ENCODE measurements around the gene STRA6. TPM values are rescaled to one million over a fixed set of nuclear protein-coding genes. Genes with fewer than 3 reads are reported as not detected.
A peak's percentile ranks its signal among the peaks of the same experiment; 100 is the strongest.

STRA6 gene, protein sequence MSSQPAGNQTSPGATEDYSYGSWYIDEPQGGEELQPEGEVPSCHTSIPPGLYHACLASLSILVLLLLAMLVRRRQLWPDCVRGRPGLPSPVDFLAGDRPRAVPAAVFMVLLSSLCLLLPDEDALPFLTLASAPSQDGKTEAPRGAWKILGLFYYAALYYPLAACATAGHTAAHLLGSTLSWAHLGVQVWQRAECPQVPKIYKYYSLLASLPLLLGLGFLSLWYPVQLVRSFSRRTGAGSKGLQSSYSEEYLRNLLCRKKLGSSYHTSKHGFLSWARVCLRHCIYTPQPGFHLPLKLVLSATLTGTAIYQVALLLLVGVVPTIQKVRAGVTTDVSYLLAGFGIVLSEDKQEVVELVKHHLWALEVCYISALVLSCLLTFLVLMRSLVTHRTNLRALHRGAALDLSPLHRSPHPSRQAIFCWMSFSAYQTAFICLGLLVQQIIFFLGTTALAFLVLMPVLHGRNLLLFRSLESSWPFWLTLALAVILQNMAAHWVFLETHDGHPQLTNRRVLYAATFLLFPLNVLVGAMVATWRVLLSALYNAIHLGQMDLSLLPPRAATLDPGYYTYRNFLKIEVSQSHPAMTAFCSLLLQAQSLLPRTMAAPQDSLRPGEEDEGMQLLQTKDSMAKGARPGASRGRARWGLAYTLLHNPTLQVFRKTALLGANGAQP
- 101 to 114 TPM (median 111 TPM) in 3 replicates for total RNA-seq

DNA sequence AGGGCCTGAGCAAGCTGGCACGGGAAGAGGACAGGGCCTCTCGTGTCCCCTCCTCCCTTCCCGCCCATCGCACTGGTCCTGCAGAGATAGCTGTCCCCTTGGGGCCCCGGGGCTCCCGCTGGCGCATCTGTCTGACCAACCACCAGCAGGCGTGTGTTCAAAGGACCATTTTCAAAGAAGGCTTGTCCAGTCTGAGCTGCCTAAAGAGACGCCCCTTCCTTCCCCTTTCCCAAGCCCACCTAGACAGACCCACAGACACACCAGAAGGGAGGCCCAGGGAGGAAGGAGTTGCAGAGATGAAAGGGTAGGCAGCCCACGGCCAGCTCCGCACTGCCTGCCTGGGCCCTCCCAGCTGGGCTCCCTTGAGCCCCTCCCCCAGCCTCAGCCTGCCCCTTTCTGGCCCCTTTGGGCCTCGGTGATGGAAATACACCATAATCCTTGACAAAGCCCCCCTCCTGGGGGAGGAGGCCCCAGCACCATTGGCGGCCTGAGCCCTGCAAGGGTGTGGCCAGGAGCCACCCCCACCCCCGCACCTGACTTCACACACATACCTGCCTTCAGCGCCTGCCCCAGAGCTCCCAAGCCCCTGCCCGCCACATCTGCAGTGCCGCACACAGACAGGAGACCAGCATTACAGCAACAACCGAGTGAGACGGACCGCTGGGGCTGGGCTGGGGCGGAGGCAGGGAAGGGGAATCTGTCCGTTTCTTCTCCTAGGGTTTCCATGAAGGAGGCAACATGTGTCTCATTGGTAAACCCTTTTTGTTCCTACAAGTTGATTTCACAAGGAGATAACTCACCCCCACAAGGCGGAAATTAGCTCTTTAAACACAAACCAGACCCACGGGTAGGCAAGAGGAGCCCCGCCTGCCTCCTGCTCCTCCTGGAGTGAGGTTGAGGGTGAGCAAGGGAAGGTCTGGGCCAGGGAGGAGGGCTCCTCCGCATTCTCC is at the start of gene STRA6:
STRA6 (minus strand) TSS at position 336 of the 950 bp plus-strand sequence. CDS start 520 bp downstream, outside the sequence.
- TF ChIP-seq, protein P1, sequence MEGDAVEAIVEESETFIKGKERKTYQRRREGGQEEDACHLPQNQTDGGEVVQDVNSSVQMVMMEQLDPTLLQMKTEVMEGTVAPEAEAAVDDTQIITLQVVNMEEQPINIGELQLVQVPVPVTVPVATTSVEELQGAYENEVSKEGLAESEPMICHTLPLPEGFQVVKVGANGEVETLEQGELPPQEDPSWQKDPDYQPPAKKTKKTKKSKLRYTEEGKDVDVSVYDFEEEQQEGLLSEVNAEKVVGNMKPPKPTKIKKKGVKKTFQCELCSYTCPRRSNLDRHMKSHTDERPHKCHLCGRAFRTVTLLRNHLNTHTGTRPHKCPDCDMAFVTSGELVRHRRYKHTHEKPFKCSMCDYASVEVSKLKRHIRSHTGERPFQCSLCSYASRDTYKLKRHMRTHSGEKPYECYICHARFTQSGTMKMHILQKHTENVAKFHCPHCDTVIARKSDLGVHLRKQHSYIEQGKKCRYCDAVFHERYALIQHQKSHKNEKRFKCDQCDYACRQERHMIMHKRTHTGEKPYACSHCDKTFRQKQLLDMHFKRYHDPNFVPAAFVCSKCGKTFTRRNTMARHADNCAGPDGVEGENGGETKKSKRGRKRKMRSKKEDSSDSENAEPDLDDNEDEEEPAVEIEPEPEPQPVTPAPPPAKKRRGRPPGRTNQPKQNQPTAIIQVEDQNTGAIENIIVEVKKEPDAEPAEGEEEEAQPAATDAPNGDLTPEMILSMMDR (IDR thresholded peaks at IDR 0.05; ENCODE audit: unreplicated experiment): no peak
- Mint-ChIP-seq H3K36me3 (no peaks in the 10 kb centered on the region), H3K4me1 (peaks cover 69% of the 10 kb centered on the region), H3K27ac (peak within 1 kb of the TSS; percentile 91), H3K27me3 (ENCODE audit: low read depth) (peaks cover 6% of the 10 kb centered on the region), H3K9me3 (no peaks in the 10 kb centered on the region), H3K4me3 (peak within 1 kb of the TSS; percentile 66)
- peak; percentile 43 to 73 for DNase-seq (ENCODE audit: low spot score in 2 of 2, unreplicated experiment in 2 of 2)

DNA sequence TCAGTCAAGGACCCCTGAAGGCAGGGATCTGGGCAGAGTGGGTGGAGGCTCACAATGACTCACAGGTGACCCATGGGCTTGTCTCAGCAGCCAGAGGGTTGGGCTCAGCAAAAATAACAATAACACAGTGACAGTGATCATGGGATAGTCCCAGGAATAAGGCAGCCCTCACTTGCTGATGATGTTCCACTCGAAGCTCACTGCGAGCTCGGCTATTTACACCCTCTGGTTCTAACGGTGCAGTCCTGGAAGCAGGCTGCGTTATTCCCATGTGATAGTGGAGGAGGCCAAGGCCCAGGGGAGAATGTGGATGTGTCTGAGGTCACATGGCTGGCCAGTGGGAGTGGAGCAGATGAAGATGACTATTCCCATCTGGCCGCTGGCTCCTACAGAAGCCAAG is 49.7 kb upstream of the STRA6 start:
- Mint-ChIP-seq H3K9me3 (no peaks in the 10 kb centered on the region), H3K4me3 (no peak overlapping the region), H3K4me1 (peaks cover 4% of the 10 kb centered on the region), H3K36me3 (no peaks in the 10 kb centered on the region), H3K27me3 (ENCODE audit: low read depth) (peaks cover 56% of the 10 kb centered on the region), H3K27ac (no peak overlapping the region)
- TF ChIP-seq, protein P1 (IDR thresholded peaks at IDR 0.05; ENCODE audit: unreplicated experiment): no peak
- DNase-seq (ENCODE audit: low spot score in 2 of 2, unreplicated experiment in 2 of 2): no peak

DNA sequence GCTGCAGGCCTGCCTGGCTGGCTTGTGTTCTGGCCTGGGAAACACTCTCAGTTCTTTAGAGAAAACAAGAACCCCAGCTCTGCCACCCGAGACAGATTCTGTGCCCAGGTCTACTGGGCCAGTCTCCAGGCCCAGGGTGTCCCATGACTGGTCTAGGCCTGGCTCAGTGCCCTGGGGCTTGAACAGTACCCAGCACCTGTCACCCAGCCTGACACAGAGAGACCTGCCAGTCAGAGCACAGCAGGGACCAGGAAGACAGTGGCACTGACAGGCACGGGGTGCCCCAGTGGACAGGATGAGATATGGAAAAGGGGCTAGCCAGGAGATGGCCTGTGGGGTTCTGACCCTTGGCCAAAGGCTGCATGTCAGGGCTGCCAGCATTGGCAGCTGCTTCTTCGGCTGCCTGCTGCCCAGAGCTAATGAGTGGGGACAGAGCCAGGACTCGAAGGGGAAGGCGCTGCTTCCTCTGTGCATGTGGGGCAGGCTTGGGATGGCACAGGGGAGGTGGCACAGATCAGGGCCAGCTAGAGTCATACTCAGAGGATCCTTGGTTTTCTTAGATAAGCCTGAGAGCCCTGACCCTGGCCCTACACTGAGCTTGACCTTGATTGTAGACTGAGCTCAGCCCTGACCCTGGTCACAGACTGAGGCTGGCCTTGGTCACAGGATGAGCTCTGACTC is 48.7 kb upstream of the STRA6 start:
- H3K4me3 Mint-ChIP-seq: no peak overlapping the region
- no peak overlapping the region for H3K27ac Mint-ChIP-seq
- H3K36me3 Mint-ChIP-seq: no peaks in the 10 kb centered on the region
- TF ChIP-seq, protein P1 (IDR thresholded peaks at IDR 0.05; ENCODE audit: unreplicated experiment): no peak
- no peaks in the 10 kb centered on the region for H3K9me3 Mint-ChIP-seq
- peaks cover 56% of the 10 kb centered on the region for H3K27me3 Mint-ChIP-seq (ENCODE audit: low read depth)
- peaks cover 4% of the 10 kb centered on the region for H3K4me1 Mint-ChIP-seq
- no peak for DNase-seq (ENCODE audit: low spot score in 2 of 2, unreplicated experiment in 2 of 2)

DNA sequence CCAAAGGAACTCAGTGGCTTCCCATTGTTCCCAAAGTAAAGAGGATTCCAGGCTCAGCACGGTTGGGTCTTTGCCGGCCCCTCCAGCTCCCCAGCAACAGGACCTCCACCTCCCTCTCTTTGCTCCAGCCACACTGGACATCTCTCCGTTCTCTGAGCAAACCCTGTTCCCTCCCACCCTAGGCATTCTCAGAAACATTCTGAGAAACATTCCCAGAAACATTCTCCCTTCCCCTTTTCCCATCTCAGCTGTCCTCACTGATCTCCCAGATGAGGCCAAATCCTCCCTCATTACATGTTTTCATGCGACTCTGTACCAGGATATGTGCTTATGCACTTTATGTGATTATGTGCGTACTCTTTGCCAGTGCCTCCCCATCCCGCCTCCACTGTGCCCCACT is 47.7 kb upstream of the STRA6 start:
- Mint-ChIP-seq H3K9me3 (no peaks in the 10 kb centered on the region), H3K27ac (no peak overlapping the region), H3K27me3 (ENCODE audit: low read depth) (peaks cover 61% of the 10 kb centered on the region), H3K36me3 (no peaks in the 10 kb centered on the region), H3K4me1 (peaks cover 9% of the 10 kb centered on the region), H3K4me3 (no peak overlapping the region)
- TF ChIP-seq, protein P1 (IDR thresholded peaks at IDR 0.05; ENCODE audit: unreplicated experiment): no peak
- no peak for DNase-seq (ENCODE audit: low spot score in 2 of 2, unreplicated experiment in 2 of 2)
